CD4-positive, alpha-beta T cell treated with Interleukin-15 for 1 hour (primary cell): ENCODE data around the gene STX8.

ENCODE experiments used
- DNase-seq: peaks from one replicate; pipeline ENCODE4 v3.0.0-alpha.2; 2020

Gene STX8

DNA sequence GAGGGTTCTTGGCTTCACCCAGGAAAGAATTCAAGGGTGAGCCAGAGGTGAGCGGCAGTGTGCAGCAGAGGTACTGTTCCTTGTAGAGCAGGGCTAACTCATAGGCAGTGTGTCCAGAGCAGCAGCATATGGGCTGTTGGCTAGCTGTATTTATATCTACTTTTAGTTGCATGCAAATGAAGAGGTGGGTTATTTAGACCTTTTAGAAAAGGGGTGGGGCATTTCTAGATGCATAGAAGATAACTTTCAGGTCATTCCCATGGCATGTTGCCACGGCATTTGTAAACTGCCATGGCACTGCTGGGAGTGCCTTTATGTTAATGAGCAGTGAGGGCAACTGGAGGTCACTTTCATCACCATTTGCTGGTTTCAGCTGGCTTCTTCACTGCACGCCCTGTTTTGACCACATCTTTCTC is 141.0 kb downstream of the STX8 start:
- DNase-seq = no peak

DNA sequence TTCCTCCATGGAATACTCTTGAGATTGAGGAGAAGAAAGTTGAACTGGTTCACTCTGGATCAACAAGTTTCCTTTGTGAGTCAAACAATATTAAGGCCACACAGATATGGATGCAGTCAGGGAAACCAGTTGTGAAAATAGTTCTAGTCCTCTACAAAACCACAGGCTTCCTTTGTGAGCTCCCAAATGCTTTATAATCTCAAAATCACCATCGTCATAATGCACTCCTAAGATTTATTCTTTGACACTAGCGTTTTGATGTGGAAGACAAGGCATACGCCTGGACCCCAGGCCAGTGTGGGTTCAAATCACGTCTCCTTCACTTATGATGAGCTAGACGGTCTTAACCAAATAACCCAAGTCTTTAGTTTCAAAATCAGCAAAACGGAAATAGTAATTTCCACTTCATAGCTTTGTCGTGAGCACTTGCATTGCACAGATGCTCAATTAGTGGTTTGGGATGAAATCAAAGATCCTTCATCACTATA is 142.6 kb downstream of the STX8 start:
- DNase-seq = no peak

DNA sequence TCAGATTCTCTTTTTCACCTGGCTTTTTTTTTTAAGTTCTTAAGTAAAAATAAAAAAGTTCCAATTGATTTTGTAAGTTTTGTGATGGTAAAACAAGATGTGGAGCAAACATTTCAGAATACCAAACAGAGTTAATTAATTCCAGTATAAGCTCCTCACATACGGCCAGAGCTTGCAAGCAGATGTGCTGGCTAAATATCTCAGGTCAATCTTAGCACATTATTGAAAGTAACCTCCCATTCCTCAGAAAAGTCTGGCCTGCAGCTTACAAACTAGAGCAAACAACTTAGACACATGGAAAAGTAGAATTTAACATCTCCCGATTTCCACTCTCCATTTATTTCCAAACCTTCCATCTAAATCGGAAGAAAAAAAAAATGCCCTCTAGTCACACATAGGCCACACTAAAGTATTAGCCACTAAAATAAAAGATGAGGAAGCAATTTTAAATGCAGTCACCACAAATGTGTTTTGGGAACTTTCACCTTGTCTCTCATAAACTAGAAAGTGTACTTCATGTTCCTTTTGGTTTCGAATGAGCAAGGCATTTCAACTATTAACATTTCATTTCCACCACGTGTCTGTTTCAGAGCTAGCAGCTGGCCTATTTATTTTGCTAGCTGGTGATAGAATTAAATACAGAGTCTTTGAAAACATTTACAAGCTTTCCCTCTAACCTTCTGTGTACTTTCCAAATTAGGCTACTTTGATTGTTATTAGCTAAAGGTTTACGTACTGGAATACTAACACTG is 143.3 kb downstream of the STX8 start:
- no peak for DNase-seq

DNA sequence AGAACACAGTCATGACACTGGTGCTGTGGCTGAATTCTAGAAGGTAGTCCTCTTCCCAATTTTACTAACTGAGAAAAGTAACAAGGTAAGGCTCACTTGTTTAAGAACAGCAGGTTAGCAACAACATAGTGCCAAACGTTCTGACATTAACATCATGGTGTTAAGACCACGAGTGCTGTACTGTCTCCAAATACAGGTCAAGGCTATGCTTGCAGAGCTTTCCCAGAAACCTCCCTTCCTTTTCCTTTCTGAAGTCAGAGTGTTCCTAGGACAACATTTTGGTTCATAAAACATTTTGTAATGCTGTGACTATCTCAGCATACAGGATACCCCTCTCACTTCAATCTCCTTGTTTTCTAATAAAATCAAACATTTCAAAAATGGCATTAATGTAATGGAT is 144.0 kb downstream of the STX8 start:
- DNase-seq = no peak

DNA sequence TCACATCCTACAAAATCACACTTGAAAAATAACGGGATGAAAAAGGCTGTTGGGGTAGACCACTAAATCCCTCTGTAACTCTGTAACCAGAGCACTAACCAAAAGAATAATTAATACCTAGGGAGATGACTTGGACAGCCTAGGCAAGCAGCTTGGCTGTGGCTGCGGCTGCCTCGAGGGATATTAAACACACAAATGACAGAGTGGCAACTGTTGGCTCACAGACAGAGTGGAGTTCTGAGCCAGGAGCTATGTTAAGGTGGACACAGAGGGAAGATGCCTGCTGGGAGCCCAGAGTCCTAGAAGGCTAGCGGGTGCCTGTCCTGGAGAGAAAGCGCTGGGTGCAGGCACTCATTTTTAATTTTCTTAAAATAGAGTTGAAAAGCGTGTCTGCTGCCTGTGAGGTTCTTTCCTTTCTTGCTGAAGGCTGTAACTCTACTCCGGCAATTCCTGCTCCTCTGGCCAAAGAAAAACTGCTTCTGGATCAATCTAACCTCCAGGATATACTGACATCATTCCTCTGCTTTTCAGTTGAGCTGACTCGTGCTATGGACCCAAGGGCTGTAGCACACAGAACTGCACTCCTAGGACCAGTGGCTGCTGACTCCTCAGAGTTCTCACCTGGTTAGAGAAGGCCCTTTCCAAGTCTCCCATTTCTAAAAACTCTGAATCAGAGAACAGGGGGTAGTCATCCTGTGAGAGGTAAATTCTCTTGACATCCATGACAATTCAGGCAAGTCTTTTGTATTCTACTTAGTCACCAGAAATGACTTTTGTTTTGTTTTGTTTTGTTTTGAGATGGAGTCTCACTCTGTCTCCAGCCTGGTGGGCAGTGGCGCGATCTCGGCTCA is 147.9 kb downstream of the STX8 start:
- DNase-seq = no peak

DNA sequence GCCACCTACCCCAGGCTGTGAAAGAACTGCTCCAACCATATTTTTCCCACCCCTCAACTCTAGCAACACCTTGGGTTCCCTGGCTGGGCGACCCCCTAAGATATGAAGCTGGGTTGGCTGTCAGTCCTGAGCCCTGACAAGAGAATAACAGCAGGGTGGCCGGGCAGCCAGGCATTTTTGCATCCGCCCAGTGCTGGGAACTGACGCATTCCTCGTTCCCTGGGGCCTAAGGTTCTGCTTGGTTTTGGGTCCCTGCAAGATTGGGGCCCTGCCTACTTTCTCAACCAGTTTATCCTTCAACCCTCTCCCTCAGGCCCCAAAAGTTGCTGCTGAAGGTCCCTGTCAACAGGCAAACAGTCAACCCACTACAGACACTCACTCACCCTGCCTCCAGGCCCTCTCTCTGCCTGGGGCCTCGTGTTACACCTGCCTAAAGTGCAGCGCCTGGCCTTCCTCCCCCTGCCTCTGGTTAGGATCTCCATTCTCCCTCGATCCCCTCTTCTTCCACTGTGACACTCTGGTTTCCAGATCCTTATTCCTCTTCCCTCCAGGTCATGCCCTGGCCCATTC is 151.5 kb downstream of the STX8 start:
- no peak for DNase-seq

DNA sequence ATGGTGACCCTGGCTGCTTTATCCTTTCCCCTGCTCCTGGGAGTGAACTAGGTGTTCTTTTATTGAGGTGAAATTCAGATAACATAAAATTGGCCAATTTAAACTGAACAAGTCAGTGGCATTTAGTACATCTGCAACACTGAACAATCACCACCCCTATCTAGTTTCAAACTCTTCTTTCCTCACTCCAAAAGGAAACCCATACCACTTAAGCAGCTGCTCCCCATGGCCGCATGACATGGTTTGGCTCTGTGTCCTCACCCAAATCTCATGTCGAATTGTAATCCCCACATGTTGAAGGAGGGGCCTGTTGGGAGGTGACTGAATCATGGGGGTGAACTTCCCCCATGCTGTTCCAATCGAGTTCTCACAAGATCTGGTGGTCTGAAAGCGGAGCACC is 154.1 kb downstream of the STX8 start:
- DNase-seq = no peak

DNA sequence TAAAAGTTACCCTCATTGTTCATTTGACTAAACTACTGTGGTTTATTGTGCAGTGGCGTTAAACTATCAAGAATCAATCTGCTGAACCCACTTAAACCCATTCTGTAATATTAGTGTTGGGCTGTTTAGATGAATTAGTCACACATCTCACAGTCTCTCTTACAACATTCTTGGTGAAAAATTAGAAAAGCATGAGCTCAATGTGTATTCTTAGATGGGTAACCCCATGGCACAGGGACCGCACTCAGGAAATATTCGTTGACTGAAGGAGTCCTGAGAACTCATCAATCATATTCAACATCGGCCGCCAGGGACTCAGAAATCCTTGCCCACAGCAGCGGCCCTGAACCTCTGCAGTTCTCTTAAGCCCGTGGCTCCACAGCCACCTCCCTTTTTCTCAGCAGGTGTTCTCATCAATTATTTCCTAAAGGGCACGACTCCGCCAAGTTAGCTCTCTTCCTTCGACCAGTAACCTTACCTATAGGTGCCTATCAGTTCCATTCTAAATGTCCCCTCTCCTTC is 155.6 kb downstream of the STX8 start:
- no peak for DNase-seq

DNA sequence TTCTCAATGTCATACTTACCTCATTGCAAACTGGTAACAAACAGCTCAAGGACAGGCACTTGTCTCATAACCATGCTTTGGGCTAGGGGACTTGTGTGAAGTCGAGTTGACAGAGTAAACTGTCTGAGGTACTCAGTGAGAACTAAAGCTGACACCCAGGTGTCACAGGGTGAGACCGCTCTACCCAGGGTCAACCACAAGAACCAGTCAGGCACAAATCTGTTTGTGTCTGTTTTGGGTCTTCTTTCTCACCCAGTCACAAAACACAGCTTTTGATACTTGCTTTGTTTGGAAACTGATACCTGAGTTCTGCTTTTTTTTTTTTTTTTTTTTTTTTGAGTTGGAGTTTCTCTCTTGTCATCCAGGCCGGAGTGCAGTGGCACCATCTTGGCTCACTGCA is 161.1 kb downstream of the STX8 start:
- peak; percentile 26 for DNase-seq

DNA sequence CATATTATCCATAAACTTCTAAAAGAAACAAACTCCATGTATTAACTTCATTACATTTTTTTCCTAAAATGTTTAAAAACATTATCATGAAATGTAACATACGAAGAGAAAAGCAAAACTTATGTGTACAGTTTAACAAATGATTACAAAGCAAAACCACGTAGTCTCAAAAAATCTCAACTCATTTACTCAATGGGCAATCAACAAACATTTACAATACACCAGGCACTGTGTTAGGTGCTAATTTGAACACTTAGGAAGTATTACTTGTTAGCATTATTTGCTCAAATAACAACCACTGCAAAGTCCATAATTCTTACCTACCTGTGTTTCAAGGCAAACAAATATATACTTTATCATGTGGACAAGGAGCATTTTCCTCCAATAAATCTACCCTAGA is 164.9 kb downstream of the STX8 start:
- no peak for DNase-seq

DNA sequence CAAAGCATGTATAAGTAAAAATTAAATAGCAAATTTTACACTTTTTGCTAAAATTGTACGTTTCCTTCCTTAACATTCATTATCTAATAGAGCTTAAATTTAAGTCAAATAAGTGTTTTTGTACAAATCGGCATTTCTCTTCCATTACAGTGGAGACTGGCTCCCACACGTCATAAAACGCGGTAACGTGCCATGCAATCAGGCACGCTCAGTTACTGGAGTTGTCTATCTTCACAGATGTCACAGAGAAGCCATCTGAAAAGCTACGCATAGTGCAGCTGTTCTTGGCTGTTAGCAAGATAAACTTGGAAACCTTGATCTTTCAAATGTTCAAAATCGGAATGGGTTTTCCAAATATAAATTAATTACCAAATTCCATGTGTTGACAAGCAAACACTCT is 165.3 kb downstream of the STX8 start:
- DNase-seq = no peak

DNA sequence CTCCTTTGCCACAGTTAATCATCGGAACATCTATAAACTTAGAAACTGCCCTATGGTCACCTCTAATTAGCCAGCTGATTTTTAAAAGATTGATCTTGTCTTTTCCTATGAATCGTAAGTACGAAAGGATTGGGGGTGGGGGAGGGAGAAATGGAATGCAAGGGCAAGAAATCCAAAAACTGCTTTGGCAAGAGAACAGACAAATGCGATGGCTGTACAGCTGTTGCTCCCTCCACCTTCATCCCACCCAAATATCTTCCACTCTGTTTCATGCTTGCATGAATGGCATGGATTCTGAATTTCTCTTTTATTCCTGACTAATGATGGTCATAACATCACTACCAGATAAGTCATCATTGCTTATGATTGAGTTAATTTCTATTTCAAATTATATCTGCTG is 165.7 kb downstream of the STX8 start:
- DNase-seq = no peak

DNA sequence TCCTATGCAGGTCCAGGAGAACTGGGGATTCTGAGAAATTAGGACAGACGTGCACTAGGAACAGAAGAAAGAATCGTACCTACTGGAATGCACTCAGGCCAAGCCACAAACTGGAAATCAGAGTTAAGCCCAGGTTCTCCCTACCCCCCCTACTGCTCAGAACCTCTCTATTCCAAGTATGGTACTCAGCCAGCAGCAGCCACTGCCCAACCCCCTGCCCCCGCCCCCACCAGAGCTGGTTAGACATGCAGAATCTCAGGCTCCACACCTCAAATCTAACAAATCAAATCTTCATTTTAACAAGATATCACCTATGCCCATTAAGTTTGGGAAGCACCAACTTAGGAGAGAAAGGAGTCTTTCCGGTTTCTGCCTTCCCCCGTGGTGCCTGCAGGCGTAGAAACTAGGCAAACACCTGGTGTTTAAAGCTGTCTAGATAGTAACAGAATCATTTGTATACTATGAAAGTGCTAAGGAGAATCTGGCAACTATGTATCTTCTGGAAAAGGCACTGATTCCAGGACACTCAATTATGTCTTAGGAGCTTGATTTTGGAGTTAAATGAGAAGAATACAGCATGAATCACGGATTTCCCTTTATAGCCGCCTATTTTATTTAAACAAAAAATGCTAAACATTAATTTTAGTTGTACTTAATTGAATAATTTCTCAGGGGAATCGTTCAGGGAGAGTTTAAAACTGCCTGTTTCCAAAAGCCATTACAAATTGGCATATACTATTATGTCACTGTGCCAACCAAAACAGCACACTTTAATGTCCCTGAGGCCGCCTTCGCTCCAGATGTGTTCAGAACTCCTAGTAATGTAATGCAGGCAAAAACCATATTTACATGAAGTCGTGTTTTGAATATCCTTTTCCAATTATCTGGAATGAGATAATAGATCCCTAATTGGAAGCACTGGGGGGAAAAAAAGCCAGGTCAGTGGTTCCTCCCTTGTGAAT is 166.5 kb downstream of the STX8 start:
- DNase-seq = no peak

DNA sequence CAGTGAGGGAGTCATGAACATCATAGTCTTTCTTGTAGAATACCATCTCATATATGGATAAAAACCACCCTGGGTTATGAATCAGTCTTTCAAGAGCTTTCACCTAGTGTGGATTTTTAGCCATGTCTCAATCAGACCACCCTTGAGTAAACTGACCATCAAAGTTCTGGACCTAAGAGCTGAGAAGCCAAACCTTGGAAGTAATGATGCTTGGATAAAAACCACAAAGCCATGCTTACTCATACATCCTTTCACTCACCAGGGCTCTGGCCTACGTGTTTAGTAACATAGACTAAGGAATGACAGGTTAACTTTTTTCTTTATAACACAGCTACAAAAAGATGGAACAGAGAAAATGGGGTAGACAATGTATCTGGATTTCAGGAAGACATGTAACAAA is 167.2 kb downstream of the STX8 start:
- DNase-seq = no peak

DNA sequence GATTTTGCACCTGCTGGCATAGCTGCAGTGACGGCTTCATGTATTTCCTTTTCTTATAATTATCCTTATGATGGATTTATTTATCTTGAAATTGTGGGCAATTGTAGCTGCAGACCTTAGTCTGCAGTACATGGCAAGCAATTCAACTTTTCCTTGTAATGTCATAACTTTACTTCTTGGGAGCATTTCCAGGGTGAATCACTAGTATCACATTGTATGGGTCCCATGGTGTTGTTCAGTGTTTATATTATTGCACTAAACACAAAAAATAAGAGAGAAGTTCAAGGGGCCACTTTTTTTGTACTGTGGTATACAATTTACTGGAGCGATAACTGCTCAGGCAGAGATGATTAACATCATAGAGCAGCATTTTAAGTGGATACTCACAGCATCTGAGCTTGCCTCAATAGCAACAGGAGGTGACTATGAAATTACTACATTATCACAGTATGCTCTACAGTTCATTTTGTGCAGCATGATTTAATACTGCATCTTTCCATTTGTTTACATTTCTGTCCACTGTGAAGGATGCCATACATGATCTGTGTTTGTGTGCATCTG is 169.5 kb downstream of the STX8 start:
- DNase-seq = no peak

DNA sequence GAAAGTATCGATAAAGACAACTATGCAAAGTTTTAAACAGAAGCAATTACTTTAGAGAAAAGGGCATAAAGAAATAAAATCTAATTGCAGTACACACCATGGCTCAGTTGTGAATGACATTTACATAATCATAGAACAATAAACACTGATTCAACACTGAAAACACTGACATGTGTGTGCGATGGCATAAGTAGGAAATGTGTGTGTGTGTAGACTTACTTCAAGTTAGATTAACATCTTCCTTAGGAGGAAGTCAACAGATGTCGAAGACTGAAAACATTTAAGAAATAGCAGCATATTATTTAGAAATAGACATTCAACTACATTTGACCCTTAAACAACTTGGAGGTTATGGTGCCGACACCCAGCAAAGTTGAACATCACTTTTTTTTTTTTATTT is 172.4 kb downstream of the STX8 start:
- no peak for DNase-seq

DNA sequence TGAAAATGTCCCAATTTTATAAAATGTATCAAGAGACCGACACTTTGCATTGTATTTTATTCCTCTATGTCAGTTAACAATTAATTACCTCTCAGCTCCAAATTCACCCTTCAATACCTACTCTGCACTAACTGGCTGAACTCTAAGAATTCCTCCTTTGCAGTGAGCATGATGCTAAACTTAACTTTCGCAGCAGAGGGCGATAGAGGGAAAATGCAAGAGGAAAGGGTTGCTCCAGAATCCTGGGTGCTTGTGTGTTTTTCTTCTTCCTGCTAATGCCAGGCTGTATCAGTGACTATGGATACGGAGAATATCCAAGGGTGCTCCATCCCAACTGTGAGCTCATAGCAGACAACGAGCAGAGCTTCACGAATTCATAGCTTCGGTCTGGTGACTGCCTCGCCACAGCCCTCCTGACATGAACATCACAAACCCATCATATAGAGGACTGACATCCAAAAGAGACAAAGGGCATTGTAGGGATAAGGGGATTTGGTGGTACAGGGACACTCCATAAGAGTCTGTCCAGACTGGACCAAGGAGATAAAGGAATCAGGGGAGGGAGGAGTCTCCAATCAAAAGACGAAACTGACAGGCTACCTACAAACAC is 172.9 kb downstream of the STX8 start:
- no peak for DNase-seq

DNA sequence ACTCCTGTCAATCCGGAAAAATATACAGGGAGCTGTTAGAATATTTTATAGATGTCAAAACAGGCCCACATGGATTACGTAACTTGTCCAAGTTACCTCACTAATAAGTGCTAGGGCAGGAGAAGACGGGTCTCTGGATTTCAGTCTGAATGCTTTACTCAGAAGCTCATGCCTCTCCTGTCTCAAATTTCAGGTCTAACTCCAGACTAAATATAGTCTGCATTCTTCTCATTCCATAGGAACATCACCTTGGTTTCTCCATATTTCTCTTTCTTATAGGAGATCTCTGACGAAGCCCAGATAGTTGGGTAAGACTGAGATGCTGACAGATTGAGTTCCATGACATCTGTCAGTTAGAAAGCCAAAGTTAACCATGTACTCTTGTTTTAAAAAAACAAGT is 174.2 kb downstream of the STX8 start:
- DNase-seq = no peak

DNA sequence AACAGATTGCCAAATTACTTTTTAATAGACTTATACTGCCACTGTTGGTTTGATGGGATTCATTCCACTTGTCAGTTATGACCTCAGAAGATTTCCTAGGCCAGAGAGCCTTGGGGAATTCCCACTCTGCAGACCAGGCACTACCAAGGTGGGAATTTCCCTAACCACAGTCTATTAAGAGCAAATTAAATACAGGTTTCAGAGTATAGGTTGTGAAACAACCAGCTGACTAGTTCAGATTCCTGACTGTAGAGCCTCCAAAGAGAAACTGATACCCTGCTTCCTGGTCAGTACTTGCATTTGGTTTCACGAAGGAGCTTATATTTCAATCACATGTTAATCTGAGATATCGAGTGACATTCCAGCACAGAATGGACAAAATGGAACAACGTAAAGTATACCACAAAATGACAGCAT is 186.5 kb downstream of the STX8 start:
- no peak for DNase-seq

DNA sequence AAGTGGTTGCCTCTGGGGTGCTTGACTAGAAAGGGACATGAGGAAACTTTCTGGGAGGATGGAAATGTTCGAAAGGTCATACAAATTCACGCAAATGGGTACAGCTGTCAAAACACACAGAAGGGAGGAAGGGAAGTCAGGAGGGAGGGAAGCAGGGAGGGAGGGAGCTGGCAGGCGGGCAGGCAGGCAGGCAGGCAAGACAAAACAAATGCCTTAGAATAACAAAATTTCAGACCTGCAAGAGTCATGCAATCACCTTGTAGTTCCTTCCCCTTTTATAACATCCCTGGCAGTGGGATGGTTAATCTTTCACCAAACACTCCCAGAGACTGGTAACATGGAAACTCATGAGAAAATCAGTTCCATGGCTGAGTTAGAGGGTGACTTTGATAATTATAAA is 189.2 kb downstream of the STX8 start:
- no peak for DNase-seq

DNA sequence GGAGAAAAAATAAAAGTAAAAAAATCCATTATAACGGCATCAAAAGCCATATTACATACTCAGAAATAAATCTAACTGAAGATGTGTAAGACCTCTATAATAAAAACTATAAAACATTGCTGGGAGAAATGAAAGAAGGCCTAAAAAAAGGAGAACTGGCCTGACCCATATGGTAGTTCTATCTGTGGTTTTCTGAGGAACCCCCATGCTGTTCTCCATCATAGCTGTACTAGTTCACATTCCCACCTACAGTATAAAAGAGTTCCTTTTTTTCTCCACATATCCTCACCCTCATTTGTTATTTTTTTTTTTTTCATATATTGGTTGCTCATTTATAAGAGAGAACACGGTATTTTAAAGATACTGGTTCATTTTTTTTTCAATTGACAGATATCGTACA is 191.8 kb downstream of the STX8 start:
- no peak for DNase-seq

DNA sequence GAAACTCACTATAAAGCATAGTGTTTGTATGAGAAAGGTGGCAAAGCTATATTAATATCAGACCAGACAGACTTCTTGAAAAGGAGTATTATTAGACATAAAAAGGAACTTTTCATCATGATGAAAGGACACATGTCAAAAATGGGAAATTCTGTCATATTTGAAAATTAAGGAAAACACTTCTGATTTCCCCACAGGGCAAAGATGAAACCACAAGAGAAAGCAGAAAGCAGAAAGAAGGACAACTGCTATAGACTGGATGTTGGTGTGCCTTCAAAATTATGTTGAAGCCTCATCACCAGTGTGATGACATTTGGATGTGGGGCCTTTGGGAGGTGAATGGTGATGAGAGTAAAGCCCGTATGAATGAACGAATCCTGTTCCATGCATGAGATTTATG is 193.0 kb downstream of the STX8 start:
- no peak for DNase-seq
